HEK293 (cell line): Measurements from ENCODE around the gene ACVRL1.
A peak's percentile ranks its signal among the peaks of the same experiment; 100 is the strongest.

Experiments
- CTCF ChIA-PET: fragments of 350-600 bp; formaldehyde crosslinking; extraction: SDS; loops from one replicate; lab custom pipeline; 2021; ENCODE audit warnings: antibody characterized with exemption; lab: Yijun Ruan, JAX
- POLR2A ChIA-PET: fragments of 300-600 bp; formaldehyde crosslinking; extraction: SDS; loops from one replicate; lab custom pipeline; 2020; ENCODE audit warnings: antibody characterized with exemption, inconsistent platforms; lab: Yijun Ruan, JAX
- H3K27ac ChIP-seq: fragments of 200-500 bp; sonication (Bioruptor generic); 2 replicates; pipeline ENCODE4 v1.5.1; 2014; ENCODE audit warnings: low read depth, low read length, control low read depth, inconsistent platforms; ENCODE audit errors: extremely low read depth
- H3K36me3 ChIP-seq, 2 experiments: fragments of 200-500 bp in 1 of 2; sonication (Bioruptor generic) in 1 of 2; 1 replicate in 1 of 2; 2 replicates in 1 of 2; pipeline ENCODE4 v1.5.1; 2014 to 2017; ENCODE audit warnings: inconsistent platforms in 2 of 2, low read length in 2 of 2; ENCODE audit not compliant: control insufficient read depth in 2 of 2, insufficient read depth in 1 of 2
- H3K4me1 ChIP-seq: fragments of 200-500 bp; sonication (Bioruptor generic); 2 replicates; pipeline ENCODE4 v1.5.1; 2014; ENCODE audit warnings: mild to moderate bottlenecking, low read length, inconsistent platforms; ENCODE audit not compliant: control insufficient read depth, insufficient read depth
- H3K4me3 ChIP-seq: 2 replicates; pipeline ENCODE4 v1.5.1; 2011; ENCODE audit warnings: low read depth, mild to moderate bottlenecking, control low read depth, low read length, moderate library complexity
- H3K9me3 ChIP-seq: fragments of 200-500 bp; sonication (Bioruptor generic); 2 replicates; pipeline ENCODE4 v1.5.1; 2014; ENCODE audit warnings: low read depth, low read length, inconsistent platforms; ENCODE audit not compliant: control insufficient read depth, insufficient read depth
- BCL6B ChIP-seq: fragments of 450-650 bp; formaldehyde crosslinking; IDR thresholded peaks from 2 replicates; pipeline ENCODE4 v1.5.1; 2017; ENCODE audit warnings: missing biosample characterization, missing genetic modification characterization
- EGR2 ChIP-seq: fragments of 450-650 bp; formaldehyde crosslinking; IDR thresholded peaks from 2 replicates; pipeline ENCODE4 v1.5.1; 2016; ENCODE audit warnings: low read depth, missing biosample characterization, missing genetic modification characterization
- KLF7 ChIP-seq: fragments of 450-650 bp; formaldehyde crosslinking; IDR thresholded peaks from 2 replicates; pipeline ENCODE4 v1.5.1; 2016; ENCODE audit warnings: missing biosample characterization, missing genetic modification characterization, borderline replicate concordance
- MYNN ChIP-seq: fragments of 450-650 bp; formaldehyde crosslinking; IDR thresholded peaks from 2 replicates; pipeline ENCODE4 v1.5.1; 2016; ENCODE audit warnings: missing biosample characterization, missing genetic modification characterization, borderline replicate concordance
- PRDM10 ChIP-seq: fragments of 450-650 bp; formaldehyde crosslinking; IDR thresholded peaks from 2 replicates; pipeline ENCODE4 v1.5.1; 2016; ENCODE audit warnings: missing biosample characterization, missing genetic modification characterization
- REPIN1 ChIP-seq: fragments of 450-650 bp; formaldehyde crosslinking; IDR thresholded peaks from 2 replicates; pipeline ENCODE4 v1.5.1; 2017; ENCODE audit warnings: missing biosample characterization, missing genetic modification characterization, low read depth
- SETDB1 ChIP-seq: IDR thresholded peaks from one replicate; pipeline ENCODE4 v1.6.1; 2017; ENCODE audit warnings: mild to moderate bottlenecking, low read length, moderate library complexity, mixed read lengths; ENCODE audit not compliant: insufficient read length
- TCF7L2 ChIP-seq: IDR thresholded peaks from 2 replicates; pipeline ENCODE4 v1.6.1; 2011; ENCODE audit warnings: low read depth, mild to moderate bottlenecking, inconsistent platforms, low read length, moderate library complexity, borderline replicate concordance
- ZBTB8A ChIP-seq: fragments of 450-650 bp; formaldehyde crosslinking; IDR thresholded peaks from 2 replicates; pipeline ENCODE4 v1.5.1; 2016; ENCODE audit warnings: missing biosample characterization, missing genetic modification characterization
- ZEB2 ChIP-seq: fragments of 450-650 bp; formaldehyde crosslinking; IDR thresholded peaks from 2 replicates; pipeline ENCODE4 v1.5.1; 2016; ENCODE audit warnings: missing biosample characterization, missing genetic modification characterization
- ZFP37 ChIP-seq: fragments of 450-650 bp; formaldehyde crosslinking; IDR thresholded peaks from 2 replicates; pipeline ENCODE4 v1.5.1; 2016; ENCODE audit warnings: missing biosample characterization, missing genetic modification characterization
- ZNF121 ChIP-seq: fragments of 450-650 bp; formaldehyde crosslinking; IDR thresholded peaks from 2 replicates; pipeline ENCODE4 v1.5.1; 2016; ENCODE audit warnings: missing biosample characterization, missing genetic modification characterization
- ZNF132 ChIP-seq: fragments of 450-650 bp; formaldehyde crosslinking; IDR thresholded peaks from 2 replicates; pipeline ENCODE4 v1.5.1; 2017; ENCODE audit warnings: missing biosample characterization, missing genetic modification characterization, borderline replicate concordance
- ZNF175 ChIP-seq: fragments of 450-650 bp; formaldehyde crosslinking; IDR thresholded peaks from 2 replicates; pipeline ENCODE4 v1.5.1; 2016; ENCODE audit warnings: missing biosample characterization, missing genetic modification characterization
- ZNF302 ChIP-seq: fragments of 450-650 bp; formaldehyde crosslinking; IDR thresholded peaks from 2 replicates; pipeline ENCODE4 v1.5.1; 2016; ENCODE audit warnings: missing biosample characterization, missing genetic modification characterization, low read depth
- ZNF416 ChIP-seq: fragments of 450-650 bp; formaldehyde crosslinking; IDR thresholded peaks from 2 replicates; pipeline ENCODE4 v1.5.1; 2016; ENCODE audit warnings: missing biosample characterization, missing genetic modification characterization
- ZNF426 ChIP-seq: fragments of 450-650 bp; formaldehyde crosslinking; IDR thresholded peaks from 2 replicates; pipeline ENCODE4 v1.5.1; 2017; ENCODE audit warnings: missing biosample characterization, missing genetic modification characterization, mild to moderate bottlenecking, inconsistent platforms, moderate library complexity
- ZNF48 ChIP-seq: fragments of 450-650 bp; formaldehyde crosslinking; IDR thresholded peaks from 2 replicates; pipeline ENCODE4 v1.5.1; 2016; ENCODE audit warnings: missing biosample characterization, missing genetic modification characterization
- ZNF585B ChIP-seq: fragments of 450-650 bp; formaldehyde crosslinking; IDR thresholded peaks from 2 replicates; pipeline ENCODE4 v1.5.1; 2016; ENCODE audit warnings: missing biosample characterization, missing genetic modification characterization
- ZNF600 ChIP-seq: fragments of 450-650 bp; formaldehyde crosslinking; IDR thresholded peaks from 2 replicates; pipeline ENCODE4 v1.5.1; 2016; ENCODE audit warnings: missing biosample characterization, missing genetic modification characterization
- ZNF623 ChIP-seq: fragments of 450-650 bp; formaldehyde crosslinking; IDR thresholded peaks from 2 replicates; pipeline ENCODE4 v1.5.1; 2016; ENCODE audit warnings: missing biosample characterization, missing genetic modification characterization
- ZNF701 ChIP-seq: fragments of 450-650 bp; formaldehyde crosslinking; IDR thresholded peaks from 2 replicates; pipeline ENCODE4 v1.5.1; 2016; ENCODE audit warnings: missing biosample characterization, missing genetic modification characterization
- ZNF747 ChIP-seq: fragments of 450-650 bp; formaldehyde crosslinking; IDR thresholded peaks from 2 replicates; pipeline ENCODE4 v1.5.1; 2016; ENCODE audit warnings: missing biosample characterization, missing genetic modification characterization
- ZNF768 ChIP-seq: fragments of 450-650 bp; formaldehyde crosslinking; IDR thresholded peaks from 2 replicates; pipeline ENCODE4 v1.5.1; 2018; ENCODE audit warnings: missing biosample characterization, mild to moderate bottlenecking, missing genetic modification characterization
- ZNF776 ChIP-seq: fragments of 450-650 bp; formaldehyde crosslinking; IDR thresholded peaks from 2 replicates; pipeline ENCODE4 v1.5.0; 2017; ENCODE audit warnings: missing biosample characterization, missing genetic modification characterization, borderline replicate concordance
- ZSCAN5A ChIP-seq: fragments of 450-650 bp; formaldehyde crosslinking; IDR thresholded peaks from 2 replicates; pipeline ENCODE4 v1.5.1; 2016; ENCODE audit warnings: missing biosample characterization, missing genetic modification characterization
- ZXDB ChIP-seq: fragments of 450-650 bp; formaldehyde crosslinking; IDR thresholded peaks from 2 replicates; pipeline ENCODE4 v1.5.1; 2016; ENCODE audit warnings: missing biosample characterization, missing genetic modification characterization

Gene ACVRL1

GRCh38 chr12:51951843-51952722, 44.8 kb downstream of the ACVRL1 start (continued):
- TF ChIP-seq ZNF701 (tag by site-specific recombination) (no peak), ZNF426 (tag by site-specific recombination) (no peak), ZNF175 (tag by site-specific recombination) (no peak), TCF7L2 (no peak), ZNF623 (tag by site-specific recombination) (no peak), ZNF302 (tag by site-specific recombination) (no peak), ZNF48 (tag by site-specific recombination) (no peak), ZNF132 (tag by site-specific recombination) (no peak), EGR2 (tag by site-specific recombination) (no peak), ZNF585B (tag by site-specific recombination) (no peak)
- TF ChIP-seq, all 188 proteins: peak for 27

- CTCF ChIA-PET: no interaction called here
- POLR2A ChIA-PET: no interaction called here
- Histone ChIP-seq H3K9me3 (no peaks in the 10 kb centered on the region), H3K4me1 (peaks cover 13% of the 10 kb centered on the region), H3K4me3 (peak overlapping the region; percentile 92), H3K36me3 (peaks cover 0 to 4% of the 10 kb centered on the region in 2 experiments; a peak in 1 of 3 replicates), H3K27ac (0 out of 2 replicates have a peak overlapping the region, but pooled peaks have one; percentile 11)
- 0 out of 2 replicates have a peak, but pooled peaks have one; percentile 12 for TF ChIP-seq ZNF600 (tag by site-specific recombination)
- TF ChIP-seq MYNN (tag by site-specific recombination): no peak
Observed at GRCh38 chr12:51953089-51953488, 45.8 kb downstream of the ACVRL1 start.

GRCh38 chr12:51953864-51954263, 46.6 kb downstream of the ACVRL1 start:
- no peaks in the 10 kb centered on the region for H3K9me3 ChIP-seq
- TF ChIP-seq ZSCAN5A (tag by site-specific recombination) (no peak), ZNF623 (tag by site-specific recombination) (no peak), ZFP37 (tag by site-specific recombination) (no peak), ZNF768 (tag by site-specific recombination) (no peak), REPIN1 (tag by site-specific recombination) (no peak), ZNF121 (tag by site-specific recombination) (no peak), BCL6B (tag by site-specific recombination) (no peak), EGR2 (tag by site-specific recombination) (peak; percentile 36; the same call in 1 of the 2 replicates), KLF7 (tag by site-specific recombination) (no peak), ZEB2 (tag by site-specific recombination) (no peak), ZNF416 (no peak), ZXDB (tag by site-specific recombination) (no peak), ZNF776 (tag by site-specific recombination) (no peak), SETDB1 (no peak), PRDM10 (tag by site-specific recombination) (0 out of 2 replicates have a peak, but pooled peaks have one; percentile 10), ZBTB8A (tag by site-specific recombination) (no peak), ZNF747 (no peak)

More at GRCh38 chr12:51953864-51954263, 46.6 kb downstream of the ACVRL1 start:
- Histone ChIP-seq H3K4me3 (peak overlapping the region; percentile 5; the same call in 1 of the 2 replicates), H3K4me1 (peaks cover 13% of the 10 kb centered on the region), H3K27ac (no peak overlapping the region), H3K36me3 (peaks cover 0 to 4% of the 10 kb centered on the region in 2 experiments; a peak in 1 of 3 replicates)
- CTCF ChIA-PET: interaction anchor here (0.6 to 2.6 kb wide), 5 partner anchors 9 to 71 kb away, joined by 3 to 16 read pairs (median 5); no protein-coding TSS in a partner anchor
- POLR2A ChIA-PET: no interaction called here
